Mesendoderm (in vitro differentiated cells): ENCODE measurements around the gene CFAP61.

Source experiments
- DNase-seq: peaks from one replicate; pipeline ENCODE4 v3.0.0; 2013
- H2AK5ac ChIP-seq: 2 replicates; pipeline ENCODE4 v1.6.1; 2013; ENCODE audit warnings: low read length, inconsistent platforms
- H2BK120ac ChIP-seq: 2 replicates; pipeline ENCODE4 v1.6.1; 2013; ENCODE audit warnings: low read depth, mild to moderate bottlenecking, low read length, moderate library complexity, mixed read lengths
- H2BK15ac ChIP-seq: replicated peaks from 2 replicates; pipeline ENCODE4 v1.6.1; 2013; ENCODE audit warnings: low read depth, mild to moderate bottlenecking, moderate library complexity
- H2BK5ac ChIP-seq: 2 replicates; pipeline ENCODE4 v1.6.1; 2013; ENCODE audit warnings: low read length, inconsistent platforms
- H3K18ac ChIP-seq: 2 replicates; pipeline ENCODE4 v1.6.1; 2013; ENCODE audit warnings: mild to moderate bottlenecking, low read length, mixed read lengths
- H3K23ac ChIP-seq: one replicate; pipeline ENCODE4 v1.6.1; 2013; ENCODE audit warnings: low read length
- H3K27ac ChIP-seq: 2 replicates; pipeline ENCODE4 v1.5.1; 2013; ENCODE audit warnings: low read depth, mild to moderate bottlenecking, inconsistent platforms, low read length, moderate library complexity
- H3K27me3 ChIP-seq: 2 replicates; pipeline ENCODE4 v1.6.1; 2013; ENCODE audit warnings: low read length, control low read depth, mild to moderate bottlenecking, inconsistent platforms; ENCODE audit not compliant: insufficient read depth, poor library complexity
- H3K36me3 ChIP-seq: 2 replicates; pipeline ENCODE4 v1.6.1; 2013; ENCODE audit warnings: low read length, inconsistent platforms; ENCODE audit not compliant: control insufficient read depth, insufficient read depth
- H3K4ac ChIP-seq: one replicate; pipeline ENCODE4 v1.6.1; 2013; ENCODE audit warnings: low read depth, mild to moderate bottlenecking, low read length, moderate library complexity
- H3K4me1 ChIP-seq: 2 replicates; pipeline ENCODE4 v1.6.1; 2013; ENCODE audit warnings: low read depth, low read length, inconsistent platforms; ENCODE audit not compliant: control insufficient read depth
- H3K4me2 ChIP-seq: 2 replicates; pipeline ENCODE4 v1.6.1; 2013; ENCODE audit warnings: low read length
- H3K4me3 ChIP-seq: 2 replicates; pipeline ENCODE4 v1.5.1; 2013; ENCODE audit warnings: mild to moderate bottlenecking, low read length
- H3K56ac ChIP-seq: one replicate; pipeline ENCODE4 v1.6.1; 2013; ENCODE audit warnings: low read length
- H3K79me1 ChIP-seq: 2 replicates; pipeline ENCODE4 v1.6.1; 2013; ENCODE audit warnings: low read length, inconsistent platforms
- H3K79me2 ChIP-seq: 2 replicates; pipeline ENCODE4 v1.6.1; 2013; ENCODE audit warnings: mild to moderate bottlenecking, low read length; ENCODE audit not compliant: control insufficient read depth, insufficient read depth
- H3K9ac ChIP-seq: 2 replicates; pipeline ENCODE4 v1.6.1; 2013; ENCODE audit warnings: low read length, inconsistent platforms
- H4K5ac ChIP-seq: one replicate; pipeline ENCODE4 v1.6.1; 2013; ENCODE audit warnings: low read length
- H4K8ac ChIP-seq: one replicate; pipeline ENCODE4 v1.6.1; 2013; ENCODE audit warnings: low read depth, mild to moderate bottlenecking, control low read depth, low read length, moderate library complexity
- WGBS: extraction: QIAGEN DNeasy Blood & Tissue Kit; methylation state at CpG from one replicate; pipeline ENCODE4 v1.1.7; 2013; ENCODE audit warnings: low lambda C conversion rate, missing lambda C conversion rate; ENCODE audit not compliant: insufficient coverage; ENCODE audit errors: extremely low coverage; 5-methylcytosine and 5-hydroxymethylcytosine counted together

Gene CFAP61

DNA sequence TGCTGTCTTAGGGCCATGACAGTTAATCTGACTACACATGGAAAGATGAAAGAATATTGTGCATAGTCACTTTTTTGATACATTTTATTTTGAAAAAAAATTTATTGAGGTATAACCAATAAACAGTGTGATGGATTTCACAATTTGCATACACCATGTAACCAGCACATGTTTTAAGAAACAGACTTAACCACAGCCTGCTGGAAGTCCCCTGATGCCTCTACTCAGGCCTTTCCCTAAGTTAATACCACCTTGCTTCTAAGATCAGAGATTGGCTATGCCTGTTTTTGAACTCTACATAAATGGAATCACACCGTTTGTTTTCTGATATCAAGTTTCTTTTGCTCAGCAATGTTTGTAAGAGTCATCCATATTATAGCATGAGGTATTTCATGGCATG lies 136.3 kb downstream of the CFAP61 start:
- H3K4me3 ChIP-seq, result no peak overlapping the region
- no peak overlapping the region for H2BK15ac ChIP-seq
- no peaks in the 10 kb centered on the region for H3K79me2 ChIP-seq
- H2BK120ac ChIP-seq, result no peak overlapping the region
- no peak overlapping the region for H3K18ac ChIP-seq
- H4K5ac ChIP-seq, result no peak overlapping the region
- H3K36me3 ChIP-seq, result no peaks in the 10 kb centered on the region
- no peak overlapping the region for H3K4me2 ChIP-seq
- no peak overlapping the region for H3K27ac ChIP-seq
- WGBS, result no CpG with 5 or more reads among the region's 1 CpG
- H2BK5ac ChIP-seq, result no peak overlapping the region
- no peaks in the 10 kb centered on the region for H3K79me1 ChIP-seq
- no peak overlapping the region for H3K9ac ChIP-seq
- H3K4me1 ChIP-seq, result no peaks in the 10 kb centered on the region
- no peaks in the 10 kb centered on the region for H3K27me3 ChIP-seq
- H3K23ac ChIP-seq, result no peak overlapping the region
- no peak overlapping the region for H3K56ac ChIP-seq
- no peak overlapping the region for H3K4ac ChIP-seq
- DNase-seq, result no peak
- no peak overlapping the region for H2AK5ac ChIP-seq
- no peak overlapping the region for H4K8ac ChIP-seq

DNA sequence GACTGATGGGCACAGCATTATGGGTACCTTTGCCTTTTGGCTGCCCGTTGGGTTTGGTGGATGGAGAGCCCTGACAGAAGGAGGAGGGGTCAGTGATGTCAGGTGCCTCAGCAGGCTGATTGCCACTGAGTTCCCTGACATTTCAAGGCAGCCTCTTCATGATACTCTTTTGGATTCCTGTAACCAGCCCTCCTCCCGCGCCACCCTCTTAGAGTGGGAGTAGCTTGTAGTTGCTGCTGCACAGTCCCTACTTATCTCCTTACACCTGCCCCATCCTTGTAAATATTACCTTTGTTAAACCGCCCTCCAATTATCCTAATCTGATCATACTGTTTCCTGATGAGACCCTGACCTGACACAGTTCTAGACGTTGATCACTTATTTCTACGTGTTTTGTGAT lies 140.0 kb downstream of the CFAP61 start:
- Histone ChIP-seq H3K4me3 (no peak overlapping the region), H2BK5ac (no peak overlapping the region), H2AK5ac (no peak overlapping the region), H3K18ac (no peak overlapping the region), H3K27ac (no peak overlapping the region), H3K56ac (no peak overlapping the region), H3K23ac (no peak overlapping the region), H3K4me2 (no peak overlapping the region), H3K4ac (no peak overlapping the region), H3K4me1 (no peaks in the 10 kb centered on the region), H3K79me2 (no peaks in the 10 kb centered on the region), H3K36me3 (no peaks in the 10 kb centered on the region), H4K8ac (no peak overlapping the region), H2BK15ac (no peak overlapping the region), H3K27me3 (no peaks in the 10 kb centered on the region), H4K5ac (no peak overlapping the region), H3K9ac (no peak overlapping the region), H3K79me1 (no peaks in the 10 kb centered on the region), H2BK120ac (no peak overlapping the region)
- no CpG with 5 or more reads among the region's 6 CpGs for WGBS
- no peak for DNase-seq

DNA sequence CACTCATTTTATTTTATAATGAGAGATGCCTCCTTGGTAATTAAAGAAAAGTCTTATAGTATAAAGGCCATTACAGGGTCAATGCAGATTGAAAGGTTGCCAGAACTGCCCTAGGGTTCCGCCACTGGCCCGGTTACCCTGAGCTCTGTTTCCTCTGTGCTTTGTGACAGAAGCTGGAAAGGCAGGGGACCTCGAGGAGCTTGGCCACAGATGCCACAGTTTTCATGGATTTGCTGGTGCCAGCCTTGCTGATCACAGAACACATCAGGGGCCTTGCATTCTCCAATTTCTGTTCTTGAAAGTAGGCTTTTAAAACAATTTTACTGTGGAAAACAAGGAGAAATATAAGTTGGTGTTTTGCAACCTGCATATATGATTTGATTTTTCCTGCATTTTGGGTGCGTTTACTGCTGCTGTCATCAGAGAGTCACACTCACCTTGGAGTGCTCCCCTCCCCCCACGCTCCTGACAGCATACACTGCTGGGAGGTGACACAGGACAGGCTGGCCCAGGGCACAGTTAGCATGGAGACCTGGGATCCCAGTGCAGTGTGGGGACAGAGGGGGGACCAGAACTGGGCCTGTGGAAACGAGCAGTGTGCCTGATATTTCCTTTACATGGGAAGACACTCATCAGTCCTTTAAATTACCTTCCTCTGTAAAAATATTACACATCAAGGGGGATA lies 142.8 kb downstream of the CFAP61 start:
- H3K79me1 ChIP-seq, result no peaks in the 10 kb centered on the region
- H3K4me3 ChIP-seq, result no peak overlapping the region
- H3K79me2 ChIP-seq, result no peaks in the 10 kb centered on the region
- no CpG with 5 or more reads among the region's 6 CpGs for WGBS
- DNase-seq, result no peak
- H3K4ac ChIP-seq, result no peak overlapping the region
- H3K9ac ChIP-seq, result no peak overlapping the region
- no peaks in the 10 kb centered on the region for H3K27me3 ChIP-seq
- H3K27ac ChIP-seq, result no peak overlapping the region
- H4K8ac ChIP-seq, result no peak overlapping the region
- no peaks in the 10 kb centered on the region for H3K4me1 ChIP-seq
- no peak overlapping the region for H3K23ac ChIP-seq
- H4K5ac ChIP-seq, result no peak overlapping the region
- H2BK120ac ChIP-seq, result no peak overlapping the region
- H2AK5ac ChIP-seq, result no peak overlapping the region
- no peak overlapping the region for H3K18ac ChIP-seq
- H3K56ac ChIP-seq, result no peak overlapping the region
- no peak overlapping the region for H2BK15ac ChIP-seq
- H2BK5ac ChIP-seq, result no peak overlapping the region
- H3K4me2 ChIP-seq, result no peak overlapping the region
- H3K36me3 ChIP-seq, result no peaks in the 10 kb centered on the region

DNA sequence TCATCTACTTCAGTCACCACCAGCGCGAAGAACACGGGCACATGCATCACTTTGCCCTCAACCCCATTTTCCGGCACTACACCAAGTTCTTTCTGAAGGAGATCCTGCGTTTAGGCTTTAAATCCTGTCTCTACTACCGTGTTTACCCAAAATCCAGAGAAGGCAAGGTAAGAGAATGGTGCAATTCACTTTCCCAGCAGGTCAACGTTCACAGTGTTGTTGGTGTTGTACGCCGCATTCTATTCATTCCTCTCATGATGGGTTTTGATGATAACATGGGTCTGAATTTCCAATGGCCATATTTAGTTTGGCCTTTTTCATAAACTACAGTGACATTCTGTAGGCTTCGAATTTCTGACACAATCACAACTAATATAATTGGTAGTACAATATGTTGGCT lies 144.3 kb downstream of the CFAP61 start:
- H2BK5ac ChIP-seq, result no peak overlapping the region
- no peak overlapping the region for H3K4me3 ChIP-seq
- no peak overlapping the region for H3K9ac ChIP-seq
- H3K56ac ChIP-seq, result no peak overlapping the region
- H2BK15ac ChIP-seq, result no peak overlapping the region
- no peak overlapping the region for H2AK5ac ChIP-seq
- no peak overlapping the region for H3K4ac ChIP-seq
- H3K79me1 ChIP-seq, result no peaks in the 10 kb centered on the region
- no peaks in the 10 kb centered on the region for H3K4me1 ChIP-seq
- H3K79me2 ChIP-seq, result no peaks in the 10 kb centered on the region
- H3K27me3 ChIP-seq, result no peaks in the 10 kb centered on the region
- no peak overlapping the region for H3K18ac ChIP-seq
- H3K27ac ChIP-seq, result no peak overlapping the region
- no CpG with 5 or more reads among the region's 10 CpGs for WGBS
- no peak overlapping the region for H4K5ac ChIP-seq
- no peak overlapping the region for H4K8ac ChIP-seq
- no peak for DNase-seq
- H3K4me2 ChIP-seq, result no peak overlapping the region
- no peak overlapping the region for H2BK120ac ChIP-seq
- no peaks in the 10 kb centered on the region for H3K36me3 ChIP-seq
- H3K23ac ChIP-seq, result no peak overlapping the region

DNA sequence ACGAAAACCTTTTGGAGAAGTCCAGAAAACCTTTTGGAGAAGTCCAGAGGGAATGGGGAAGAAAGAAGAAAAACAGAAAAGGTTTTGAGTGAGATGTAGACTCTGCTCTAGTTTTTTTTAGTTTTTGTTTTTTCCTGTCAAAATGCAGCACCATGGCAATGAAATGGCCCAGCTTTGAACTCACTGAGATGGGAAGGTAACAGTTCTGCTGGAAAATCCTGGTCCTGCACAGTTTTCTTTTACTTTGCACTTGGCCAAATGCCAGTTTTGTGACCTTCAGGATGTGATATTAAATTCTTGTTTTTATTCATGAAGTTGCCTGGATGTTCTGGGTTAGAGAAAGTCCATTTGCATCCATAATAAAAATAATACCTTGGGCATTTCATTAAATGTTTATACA lies 145.7 kb downstream of the CFAP61 start:
- Histone ChIP-seq H3K27me3 (no peaks in the 10 kb centered on the region), H3K36me3 (no peaks in the 10 kb centered on the region), H3K79me2 (no peaks in the 10 kb centered on the region), H2BK5ac (no peak overlapping the region), H4K5ac (no peak overlapping the region), H3K4me2 (no peak overlapping the region), H3K27ac (no peak overlapping the region), H3K4me1 (no peaks in the 10 kb centered on the region), H2AK5ac (no peak overlapping the region), H3K4me3 (no peak overlapping the region), H3K9ac (no peak overlapping the region), H4K8ac (no peak overlapping the region), H3K56ac (no peak overlapping the region), H3K23ac (no peak overlapping the region), H2BK15ac (no peak overlapping the region), H3K4ac (no peak overlapping the region), H3K18ac (no peak overlapping the region), H3K79me1 (no peaks in the 10 kb centered on the region), H2BK120ac (no peak overlapping the region)
- WGBS, result no CpG with 5 or more reads among the region's 1 CpG
- DNase-seq, result no peak
